ENCODE measurements around the gene S100A8. TPM values are rescaled to one million over a fixed set of nuclear protein-coding genes. Genes with fewer than 3 reads are reported as not detected.

S100A8 gene
- total RNA-seq, 4 donors from 2014 or later: 1.6 to 7.4 TPM; not detected in 2

DNA sequence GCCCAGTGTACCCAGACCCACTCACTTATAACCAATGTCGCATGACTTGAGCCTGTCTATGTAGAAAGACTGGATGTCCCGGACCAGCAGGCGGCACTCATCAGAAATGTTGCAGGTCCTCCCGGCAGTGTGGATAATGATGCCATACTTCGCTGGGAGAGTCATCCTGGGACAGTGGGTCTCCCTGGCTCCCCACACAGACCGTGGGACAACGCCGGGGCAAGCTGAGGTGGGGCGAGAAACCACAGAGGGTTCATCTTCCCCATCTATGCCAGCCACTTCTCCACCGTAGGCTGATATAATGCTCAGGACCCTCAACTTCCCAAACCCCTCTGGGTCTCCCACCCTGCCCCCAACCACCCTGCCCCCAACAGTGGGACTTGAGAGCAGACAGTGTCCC, 50.5 kb downstream of the S100A8 start:
- no peaks in the 10 kb centered on the region for H3K4me1 ChIP-seq
- no peaks in the 10 kb centered on the region for H3K27me3 ChIP-seq
- DNase-seq: no peak
- no peak overlapping the region for H3K27ac ChIP-seq
- no peaks in the 10 kb centered on the region for H3K9me3 ChIP-seq
- in situ Hi-C loops (cut with MboI; ENCODE audit: low pct_ligation_motif_present in 1 of 4, low pct_unique_long_range_greater_than_20kb in 1 of 4, low sequenced_read_pairs in 3 of 4) (no loop called here), intact Hi-C loops (cut with DNase I; ENCODE audit: low total_unique reads) (no loop called here)
- no peak overlapping the region for H3K4me3 ChIP-seq
- no peaks in the 10 kb centered on the region for H3K36me3 ChIP-seq
- no peak for TF ChIP-seq POLR2AphosphoS5 (IDR thresholded peaks at IDR 0.05)
- TF ChIP-seq EP300 (IDR thresholded peaks at IDR 0.05; ENCODE audit: low read depth): no peak
- no peak for TF ChIP-seq CTCF (IDR thresholded peaks at IDR 0.05)
- TF ChIP-seq POLR2A (IDR thresholded peaks at IDR 0.05): no peak
- WGBS, 2 donors (ENCODE audit: low coverage in 1 of 2): 95% methylated on average over 10 of the region's 10 CpGs; no CpG with 5 or more reads in 1 of the 2 donors

Small RNAs within 50 kb of the gene (small RNA-seq; reads per million reads assigned to genes)
- 0 reads per million in 4 donors for gene S100A15A

Other genes starting within 250 kb of the S100A8 start
- not detected for gene SPRR2G, start 240.2 kb downstream of the S100A8 start, total RNA-seq
- not detected for gene LELP1, start 187.6 kb downstream of the S100A8 start, total RNA-seq
- not detected for gene PRR9, start 173.5 kb downstream of the S100A8 start, total RNA-seq
- not detected for gene LORICRIN, start 131.4 kb downstream of the S100A8 start, total RNA-seq
- not detected for gene PGLYRP3, start 78.1 kb downstream of the S100A8 start, total RNA-seq
- not detected for gene PGLYRP4, start 42.2 kb downstream of the S100A8 start, total RNA-seq
- gene S100A9, start 33.2 kb downstream of the S100A8 start, total RNA-seq: 10 to 100 TPM; 24.0 to 99.0 (median 34.3) TPM
- not detected for gene S100A12, start 15.5 kb downstream of the S100A8 start, total RNA-seq
- not detected for gene S100A7A, start 25.4 kb upstream of the S100A8 start, total RNA-seq
- not detected for gene S100A7, start 69.6 kb upstream of the S100A8 start, total RNA-seq
- gene S100A6, start 144.9 kb upstream of the S100A8 start, total RNA-seq: 100 to 1,000 TPM; 219 to 881 (median 433) TPM
- not detected for gene S100A5, start 149.9 kb upstream of the S100A8 start, total RNA-seq
- 100 to 1,000 TPM in 1 of 4 donors, 10 to 100 TPM in 3; 40.8 to 138 (median 78.6) TPM for gene S100A4, start 154.7 kb upstream of the S100A8 start, total RNA-seq
- gene S100A3, start 158.2 kb upstream of the S100A8 start, total RNA-seq: under 1 TPM in 1 of 4 donors, not detected in 3; 0.64 TPM
- gene S100A2, start 174.8 kb upstream of the S100A8 start, total RNA-seq: 1 to 10 TPM in 1 of 4 donors, not detected in 3; 2.2 TPM
- 100 to 1,000 TPM; 181 to 223 (median 196) TPM for gene S100A16, start 222.1 kb upstream of the S100A8 start, total RNA-seq
- gene S100A14, start 225.3 kb upstream of the S100A8 start, total RNA-seq: 100 to 1,000 TPM; 134 to 514 (median 437) TPM
- 10 to 100 TPM; 33.8 to 67.8 (median 45.5) TPM for gene S100A13, start 236.4 kb upstream of the S100A8 start, total RNA-seq
- gene S100A1, start 237.4 kb upstream of the S100A8 start, total RNA-seq: 1 to 10 TPM in 2 of 4 donors, not detected in 2; 3.7 to 4.4 TPM
- gene CHTOP, start 243.0 kb upstream of the S100A8 start, total RNA-seq: 10 to 100 TPM; 35.2 to 86.1 (median 65.2) TPM